ENCODE measurements around the gene PRKAG1.
"Not testable (repeated sequence)": the region's sequence is repeated elsewhere in the genome, so short reads cannot be mapped to it uniquely, and the experiment has no call there.

Gene PRKAG1

GRCh38 chr12:49018261-49019119, at the start of gene PRKAG1:
Gene PRKAG1 (minus strand): TSS chr12:49018776. CDS start chr12:49018740, 36 bp downstream.
- DNase-seq (ENCODE audit: low spot score): peak; percentile 96

DNA sequence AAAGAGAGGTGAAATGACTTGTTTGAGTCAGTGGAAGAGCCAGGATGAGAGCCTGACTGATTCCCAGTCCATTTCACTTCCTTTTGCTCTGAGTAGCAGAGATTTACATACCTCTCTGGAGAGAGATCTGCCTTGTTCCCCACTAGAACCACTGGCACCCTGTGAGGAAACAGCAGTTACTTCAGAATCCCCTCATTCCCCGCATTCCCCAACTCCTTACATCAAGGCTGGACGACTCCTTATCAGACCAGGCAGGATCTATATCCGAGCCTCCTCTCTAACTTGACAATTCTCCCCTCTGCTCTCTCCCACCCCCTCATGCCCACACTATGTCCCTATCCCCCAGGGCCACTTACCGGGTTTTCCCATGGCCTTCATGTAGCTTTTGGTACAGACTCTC, 47.5 kb upstream of the PRKAG1 start:
- DNase-seq (ENCODE audit: low spot score): no peak

GRCh38 chr12:49064767-49065152, 46.2 kb upstream of the PRKAG1 start:
- DNase-seq (ENCODE audit: low spot score): no peak

DNA sequence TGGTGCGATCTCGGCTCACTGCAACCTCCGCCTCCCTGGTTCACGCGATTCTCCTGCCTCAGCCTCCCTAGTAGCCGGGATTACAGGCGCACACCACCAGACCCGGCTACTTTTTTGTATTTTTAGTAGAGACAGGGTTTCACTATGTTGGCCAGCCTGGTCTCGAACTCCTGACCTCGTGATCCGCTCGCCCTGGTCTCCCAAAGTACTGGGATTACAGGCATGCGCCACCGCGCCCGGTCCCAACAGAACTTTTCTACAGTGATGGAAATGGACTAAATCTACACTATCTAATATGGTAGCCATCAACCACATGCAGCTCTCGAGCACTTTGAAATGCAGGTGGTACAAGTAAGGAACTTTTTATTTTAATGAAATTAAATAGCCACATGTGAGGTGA, 43.3 kb upstream of the PRKAG1 start:
- not testable (repeated sequence) for DNase-seq (ENCODE audit: low spot score)

- DNase-seq (ENCODE audit: low spot score): no peak
These were observed 42.6 kb upstream of the PRKAG1 start for GRCh38 chr12:49061157-49061650.

DNA sequence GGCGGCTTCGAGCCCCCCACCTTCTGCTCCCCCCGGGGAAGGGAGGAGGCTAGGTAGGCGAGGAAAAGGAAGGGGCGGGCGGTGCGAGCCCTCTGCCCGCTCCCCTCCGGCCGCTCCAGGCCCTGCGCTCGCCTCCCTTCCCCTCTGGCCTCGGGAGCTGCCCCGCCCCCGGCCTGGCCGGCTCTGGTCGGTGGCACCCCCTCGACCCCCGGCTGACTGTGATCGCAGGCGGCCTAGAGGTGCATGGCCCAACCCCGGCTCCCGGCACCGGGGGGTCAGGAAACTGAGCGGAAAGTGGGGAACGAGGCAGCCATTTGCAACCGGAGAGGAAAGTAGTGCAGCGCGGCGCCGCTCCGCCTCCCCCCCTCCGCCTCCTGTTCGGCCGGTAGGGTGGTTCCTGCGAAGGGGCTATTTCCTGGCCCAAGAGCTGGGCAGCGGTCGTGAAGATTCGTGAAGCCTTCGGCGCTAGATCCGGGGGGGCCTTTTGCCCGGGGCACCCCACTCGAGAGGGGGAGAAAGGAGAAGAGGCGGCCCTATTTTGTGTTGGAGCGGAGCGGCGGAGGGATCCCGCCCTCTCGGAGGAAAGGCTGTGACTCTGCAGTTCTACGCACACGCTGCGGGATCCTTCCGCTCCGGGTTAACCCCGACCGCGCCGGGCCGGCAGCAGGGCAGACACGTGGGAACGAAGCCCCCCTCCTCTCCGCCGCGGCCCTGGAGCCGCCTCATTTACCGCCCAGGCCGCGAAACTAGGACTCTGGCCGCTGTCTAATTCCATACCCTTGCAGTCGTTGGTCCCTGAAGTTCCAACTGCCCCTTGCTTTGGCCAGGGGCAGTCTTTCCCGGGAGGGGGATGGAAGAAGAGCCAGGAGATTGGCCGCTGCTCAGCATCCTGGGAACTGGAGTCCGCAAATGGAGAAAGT, 41.9 kb upstream of the PRKAG1 start, which contains the start of gene KMT2D:
TSS of gene KMT2D (minus strand) at position 558 of the 920 bp plus-strand sequence. CDS start 5,470 bp downstream, outside the sequence.
- DNase-seq (ENCODE audit: low spot score): peak; percentile 94

DNA sequence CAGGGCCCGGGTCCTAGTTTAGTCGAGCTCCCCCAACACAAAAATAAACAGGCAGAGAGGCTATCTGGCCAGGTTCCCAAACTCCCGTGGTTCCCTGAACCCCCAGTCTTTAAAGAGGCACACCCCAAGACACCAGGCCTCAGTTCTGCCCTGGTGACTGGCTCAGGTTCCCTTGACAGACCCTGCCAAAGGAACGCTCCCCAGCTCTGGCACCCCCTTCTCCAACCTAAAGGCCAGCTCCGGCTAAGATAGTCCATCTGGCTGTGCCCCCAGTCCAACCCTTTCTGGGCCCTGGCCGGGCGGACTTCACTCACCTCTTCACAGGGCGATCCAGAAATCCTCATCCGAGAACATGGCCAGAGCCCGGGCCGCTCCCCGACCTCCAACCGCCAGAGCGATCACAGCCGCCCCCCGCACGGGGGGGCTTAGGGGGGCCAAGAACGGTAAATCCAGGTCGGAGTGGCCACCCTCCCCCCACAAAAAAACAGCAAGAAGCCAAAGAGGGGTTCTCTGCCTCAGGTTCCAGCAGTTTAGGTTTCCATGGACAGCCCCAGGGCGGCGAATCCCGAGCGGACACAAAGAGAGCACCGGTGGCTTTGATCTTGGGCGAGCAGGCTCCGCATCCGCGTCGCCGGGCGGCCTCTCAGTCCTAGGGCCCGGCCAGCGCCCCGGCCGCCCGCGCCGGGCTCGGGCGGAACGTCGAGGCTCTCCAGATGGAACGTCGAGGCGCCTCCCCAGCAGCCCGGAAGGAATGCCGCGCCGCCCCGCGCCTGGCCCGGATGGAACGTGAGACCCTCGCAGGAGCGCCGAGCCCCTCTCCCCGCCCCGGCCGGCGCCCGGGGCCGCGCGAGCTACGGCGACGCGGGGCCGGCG, 41.0 kb upstream of the PRKAG1 start:
- peak; percentile 80 for DNase-seq (ENCODE audit: low spot score)

GRCh38 chr12:49059045-49059298, 40.4 kb upstream of the PRKAG1 start:
- no peak for DNase-seq (ENCODE audit: low spot score)

GRCh38 chr12:49058366-49059044, 39.9 kb upstream of the PRKAG1 start:
- peak; percentile 36 for DNase-seq (ENCODE audit: low spot score)

- DNase-seq (ENCODE audit: low spot score): peak; percentile 29
These were observed 39.3 kb upstream of the PRKAG1 start for GRCh38 chr12:49057888-49058287.

- DNase-seq (ENCODE audit: low spot score): peak; percentile 73
These were observed 37.6 kb upstream of the PRKAG1 start for GRCh38 chr12:49055978-49056754.

DNA sequence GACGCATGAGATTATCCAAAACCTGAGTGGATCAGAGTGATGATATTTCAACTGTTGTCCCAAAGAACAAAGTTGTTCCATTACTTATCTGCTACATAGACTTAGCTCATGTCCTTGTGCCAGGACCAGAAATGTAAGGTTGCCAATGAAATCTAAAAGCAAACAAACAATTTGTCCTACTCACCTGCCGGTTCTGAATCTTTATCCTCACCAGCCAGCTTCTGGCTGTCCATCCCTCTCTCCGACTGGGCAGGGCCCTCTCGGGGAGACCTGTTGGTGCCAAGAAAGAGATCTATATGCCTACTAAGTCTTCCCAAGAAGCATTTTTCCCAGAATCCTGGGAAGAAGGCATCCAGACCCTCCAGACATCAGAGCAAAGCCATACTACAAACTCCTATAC, 36.5 kb upstream of the PRKAG1 start:
- no peak for DNase-seq (ENCODE audit: low spot score)

GRCh38 chr12:49054524-49054923, 35.9 kb upstream of the PRKAG1 start:
- no peak for DNase-seq (ENCODE audit: low spot score)

DNA sequence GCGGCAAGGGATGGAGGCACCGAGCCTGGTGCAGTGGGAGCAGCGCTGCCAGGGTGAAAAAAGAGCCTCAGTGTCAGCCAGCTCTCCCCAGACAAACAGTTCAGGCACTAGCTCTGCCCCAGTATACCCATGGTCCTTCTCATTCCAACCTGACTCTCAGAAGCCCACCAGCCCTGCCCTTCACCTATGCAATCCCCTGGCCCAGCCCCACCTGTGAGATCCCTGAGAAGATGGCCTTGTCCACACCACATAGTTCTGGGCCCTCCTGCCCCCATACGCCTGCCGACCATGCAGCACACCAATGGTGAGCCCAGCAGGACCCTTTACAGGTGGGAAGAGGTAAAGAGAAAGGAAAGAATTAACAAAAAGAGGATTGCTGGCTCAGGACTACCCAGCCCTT, 35.5 kb upstream of the PRKAG1 start:
- DNase-seq (ENCODE audit: low spot score): no peak

GRCh38 chr12:49052451-49053208, 34.1 kb upstream of the PRKAG1 start:
- DNase-seq (ENCODE audit: low spot score): no peak

- DNase-seq (ENCODE audit: low spot score): no peak
These were observed 33.3 kb upstream of the PRKAG1 start for GRCh38 chr12:49051777-49052438.

DNA sequence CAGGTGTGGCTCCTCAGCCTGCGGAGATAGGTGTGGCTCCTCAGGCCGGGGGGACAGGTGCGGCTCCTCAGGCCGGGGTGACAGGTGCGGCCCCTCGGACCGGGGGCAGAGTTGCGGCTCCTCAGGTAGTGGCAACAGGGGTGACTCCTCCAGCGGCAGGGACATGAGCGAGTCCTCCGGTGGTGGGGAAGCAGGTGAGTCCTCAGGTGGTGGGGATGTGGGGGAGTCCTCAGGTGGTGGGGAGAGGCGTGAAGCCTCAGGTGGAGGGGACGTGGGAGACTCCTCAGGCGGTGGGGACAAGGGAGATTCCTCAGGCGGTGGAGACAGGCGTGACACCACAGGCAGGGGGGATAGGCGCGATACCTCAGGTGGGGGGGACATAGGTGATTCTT, 32.8 kb upstream of the PRKAG1 start:
- no peak for DNase-seq (ENCODE audit: low spot score)

- no peak for DNase-seq (ENCODE audit: low spot score)
These were observed 32.2 kb upstream of the PRKAG1 start for GRCh38 chr12:49050507-49051372.

Data from hematopoietic multipotent progenitor cell treated with erythropoietin and hydrocortisone succinate and interleukin-3 and kit ligand, for 17 days (in vitro differentiated cells).